K562 (cell line): Measurements from ENCODE around the gene ADCY4. TPM values are rescaled to one million over a fixed set of nuclear protein-coding genes. Genes with fewer than 3 reads are reported as not detected.

Experiments used
- ATAC-seq: fragments of 200-7000 bp; cut with Tn5 transposase; 3 replicates; pipeline ENCODE4 v1.9.1; 2020; ENCODE audit warnings: moderate library complexity
- BruUV-seq: library from RNA; stranded (reverse); fragments of 400-500 nt; replicated peaks from 2 replicates; lab custom pipeline; 2021; lab: Mats Ljungman, UMichigan
- CTCF ChIA-PET: fragments of 300-600 bp; formaldehyde crosslinking; extraction: SDS; loops from one replicate; lab custom pipeline; 2021; ENCODE audit warnings: low intra/inter-chr PET ratio; lab: Yijun Ruan, JAX
- POLR2A ChIA-PET: fragments of 300-600, 350-650 bp; sonication (Branson Sonifier 250); formaldehyde crosslinking; extraction: SDS; loops from one replicate; lab custom pipeline; 2021; ENCODE audit warnings: antibody characterized with exemption, inconsistent platforms; lab: Yijun Ruan, JAX
- DNase-seq, 4 experiments: peaks; one replicate each; pipeline versions ENCODE4 v3.0.0 to v3.0.0-alpha.2; 2011 to 2018; ENCODE audit warnings: low spot score in 3 of 4, mixed read lengths in 3 of 4; ENCODE audit errors: extremely low read depth in 1 of 4
- FAIRE-seq: peaks from 2 replicates; lab custom pipeline; 2011; peaks lifted over from hg19 to GRCh38; lab: Jason Lieb, UNC
- H2AFZ ChIP-seq: 2 replicates; pipeline ENCODE4 v1.6.0; 2011; ENCODE audit warnings: low read depth, low read length, control low read depth, inconsistent platforms
- H3K27ac ChIP-seq: fragments of 200-600 bp; 3 replicates; pipeline ENCODE4 v1.8.0; 2011; ENCODE audit warnings: low read depth, mild to moderate bottlenecking, control low read depth, inconsistent platforms, low read length, moderate library complexity, mixed read lengths; ENCODE audit errors: extremely low read depth
- H3K27me3 ChIP-seq, 2 experiments: fragments of 300-600 bp in 1 of 2; 2 replicates in 1 of 2; 3 replicates in 1 of 2; pipeline versions ENCODE4 v1.6.0 to v1.8.0; 2011; ENCODE audit warnings: inconsistent platforms in 2 of 2, low read length in 2 of 2, mild to moderate bottlenecking in 1 of 2, mixed read lengths in 1 of 2, moderate library complexity in 1 of 2; ENCODE audit not compliant: control insufficient read depth in 2 of 2, insufficient read depth in 2 of 2
- H3K36me3 ChIP-seq: fragments of 300-600 bp; 3 replicates; pipeline ENCODE4 v1.8.0; 2011; ENCODE audit warnings: mild to moderate bottlenecking, low read length, inconsistent platforms; ENCODE audit not compliant: control insufficient read depth, insufficient read depth
- H3K4me1 ChIP-seq, 2 experiments: fragments of 200-600 bp in 1 of 2; replicated peaks in 1 of 2; 2 replicates in 1 of 2; 3 replicates in 1 of 2; pipeline versions ENCODE4 v1.5.1 to v1.8.0; 2011; ENCODE audit warnings: inconsistent platforms in 2 of 2, low read length in 2 of 2, mild to moderate bottlenecking in 1 of 2, mixed read lengths in 1 of 2, moderate library complexity in 1 of 2; ENCODE audit not compliant: control insufficient read depth in 2 of 2, insufficient read depth in 2 of 2
- H3K4me2 ChIP-seq: 2 replicates; pipeline ENCODE4 v1.6.1; 2011; ENCODE audit warnings: low read length, control low read depth, inconsistent platforms, mixed read lengths; ENCODE audit not compliant: insufficient read depth
- H3K4me3 ChIP-seq: fragments of 200-600 bp; sonication (generic), shearing (Covaris generic); 2 replicates; pipeline ENCODE4 v1.5.1; 2016; ENCODE audit warnings: control low read depth, inconsistent platforms
- H3K79me2 ChIP-seq: fragments of 200-600 bp; 3 replicates; pipeline ENCODE4 v1.8.0; 2011; ENCODE audit warnings: low read length, inconsistent platforms; ENCODE audit not compliant: control insufficient read depth, insufficient read depth
- H3K9ac ChIP-seq, 2 experiments: 2 replicates each; pipeline versions ENCODE4 v1.6.0 to v1.6.1; 2011; ENCODE audit warnings: low read depth in 2 of 2, low read length in 2 of 2, control low read depth in 1 of 2, inconsistent platforms in 1 of 2, mild to moderate bottlenecking in 1 of 2, mixed read lengths in 1 of 2; ENCODE audit not compliant: insufficient read depth in 1 of 2
- H3K9me1 ChIP-seq: one replicate; pipeline ENCODE4 v1.6.0; 2011; ENCODE audit warnings: inconsistent platforms, mild to moderate bottlenecking, low read length, moderate library complexity; ENCODE audit not compliant: control insufficient read depth, insufficient read depth
- H3K9me3 ChIP-seq: replicated peaks from 2 replicates; pipeline ENCODE4 v1.5.1; 2011; ENCODE audit warnings: low read depth, low read length, inconsistent platforms; ENCODE audit not compliant: control insufficient read depth, insufficient read depth
- H4K20me1 ChIP-seq: replicated peaks from 2 replicates; pipeline ENCODE4 v1.6.1; 2011; ENCODE audit warnings: low read length, inconsistent platforms, mixed read lengths; ENCODE audit not compliant: control insufficient read depth, insufficient read depth
- BHLHE40 ChIP-seq: IDR thresholded peaks from 2 replicates; pipeline ENCODE4 v1.6.1; 2011; ENCODE audit warnings: low read length, improper control_type of control experiment
- CBX5 ChIP-seq: IDR thresholded peaks from 2 replicates; pipeline ENCODE4 v1.6.1; 2014; ENCODE audit warnings: low read depth, borderline replicate concordance
- FOSL1 ChIP-seq: fragments of 200-800 bp; sonication (Bioruptor generic); conservative IDR thresholded peaks from 2 replicates; pipeline ENCODE4 v1.6.1; 2016; ENCODE audit warnings: missing genetic modification characterization, missing compliant biosample characterization
- HNRNPH1 ChIP-seq: fragments of 200-400 bp; formaldehyde crosslinking; optimal IDR thresholded peaks from 2 replicates; pipeline ENCODE3; 2017; ENCODE audit warnings: low read depth, mild to moderate bottlenecking, low read length, moderate library complexity
- KAT7 ChIP-seq: sonication (generic); formaldehyde crosslinking; IDR thresholded peaks from 2 replicates; pipeline ENCODE4 v1.8.0; 2022; ENCODE audit warnings: missing genetic modification reagents, mild to moderate bottlenecking, borderline replicate concordance
- THAP7 ChIP-seq: fragments of 250-450 bp; sonication (Bioruptor Pico); IDR thresholded peaks from 2 replicates; pipeline ENCODE4 v1.5.0; 2021
- ZBTB2 ChIP-seq: fragments of 450-650 bp; IDR thresholded peaks from 2 replicates; pipeline ENCODE4 v1.6.1; 2016; ENCODE audit warnings: antibody characterized with exemption
- ZNF75A ChIP-seq: fragments of 450-650 bp; formaldehyde crosslinking; IDR thresholded peaks from 2 replicates; pipeline ENCODE4 v1.4.0; 2020; ENCODE audit warnings: mild to moderate bottlenecking
- WGBS: fragments of 100-300 bp; shearing (Covaris generic); methylation state at CpG from one replicate; pipeline ENCODE4 v1.1.6; 2016; ENCODE audit warnings: low coverage, mixed read lengths; ENCODE audit not compliant: insufficient coverage; ENCODE audit errors: missing lambda C conversion rate; 5-methylcytosine and 5-hydroxymethylcytosine counted together
- in situ Hi-C: fragments of 300-500 bp; cut with MboI; formaldehyde crosslinking; loops from 4 replicates; pipeline ENCODE4 v1.15.0; 2018; ENCODE audit warnings: inconsistent platforms, mixed read lengths
- intact Hi-C: fragments of 100-400 bp; cut with micrococcal nuclease; formaldehyde crosslinking; loops from 2 replicates; pipeline ENCODE4 v1.14.2; 2022
- polyA plus RNA-seq, 8 experiments: library from polyadenylated mRNA; depleted of rRNA in 4 of 8; stranded (reverse) in 5 of 8; unstranded in 3 of 8; fragments of >200 nt; fragmentation: Nextera tagmentation in 2 of 8; fragmentation: Illumina TruSeq in 1 of 8; extraction: Ambion mirVana in 2 of 8; extraction: Trizol in 1 of 8; gene quantifications; 2 replicates each; pipeline versions ENCODE4 v1.2.1 to v1.2.3, GENCODE V29; 2011 to 2014; ENCODE audit warnings: inconsistent platforms in 1 of 8, missing spikeins in 1 of 8
- total RNA-seq, 7 experiments: library from RNA; depleted of rRNA in 6 of 7; stranded (reverse); fragments of >200 nt in 6 of 7; fragmentation: Illumina TruSeq in 2 of 7; extraction: Trizol in 2 of 7; gene quantifications; 2 replicates each; pipeline versions ENCODE4 v1.2.1 to v1.2.3, GENCODE V29; 2011 to 2021; ENCODE audit warnings: low replicate concordance in 1 of 7
- TF ChIP-seq, protein P1 (sequence below): fragments of 450-650 bp; formaldehyde crosslinking; conservative IDR thresholded peaks from 2 replicates; pipeline ENCODE4 v1.4.0; 2022; ENCODE audit warnings: mild to moderate bottlenecking, missing genetic modification characterization
- TF ChIP-seq, protein P2 (sequence below): IDR thresholded peaks from 2 replicates; pipeline ENCODE4 v1.6.1; 2012; ENCODE audit warnings: low read depth, low read length, improper control_type of control experiment, borderline replicate concordance
- TF ChIP-seq, protein P3 (sequence below): fragments of 150-350 bp; conservative IDR thresholded peaks from 2 replicates; pipeline ENCODE4 v1.6.1; 2014; ENCODE audit warnings: low read length

ADCY4 gene
- total and polyA plus RNA-seq, 9 of the 15 experiments (the other 6 are each of a cell fraction or from before 2014, with no cell fraction given) = 0.04 to 0.31 (median 0.15) TPM; not detected in 2

- TF ChIP-seq, protein P1, sequence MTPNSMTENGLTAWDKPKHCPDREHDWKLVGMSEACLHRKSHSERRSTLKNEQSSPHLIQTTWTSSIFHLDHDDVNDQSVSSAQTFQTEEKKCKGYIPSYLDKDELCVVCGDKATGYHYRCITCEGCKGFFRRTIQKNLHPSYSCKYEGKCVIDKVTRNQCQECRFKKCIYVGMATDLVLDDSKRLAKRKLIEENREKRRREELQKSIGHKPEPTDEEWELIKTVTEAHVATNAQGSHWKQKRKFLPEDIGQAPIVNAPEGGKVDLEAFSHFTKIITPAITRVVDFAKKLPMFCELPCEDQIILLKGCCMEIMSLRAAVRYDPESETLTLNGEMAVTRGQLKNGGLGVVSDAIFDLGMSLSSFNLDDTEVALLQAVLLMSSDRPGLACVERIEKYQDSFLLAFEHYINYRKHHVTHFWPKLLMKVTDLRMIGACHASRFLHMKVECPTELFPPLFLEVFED = no peak
- TF ChIP-seq THAP7 = no peak
- no peak for TF ChIP-seq FOSL1 (tag)
Measured at GRCh38 chr14:24349742-24350141, 14.9 kb upstream of the ADCY4 start (continued).

DNA sequence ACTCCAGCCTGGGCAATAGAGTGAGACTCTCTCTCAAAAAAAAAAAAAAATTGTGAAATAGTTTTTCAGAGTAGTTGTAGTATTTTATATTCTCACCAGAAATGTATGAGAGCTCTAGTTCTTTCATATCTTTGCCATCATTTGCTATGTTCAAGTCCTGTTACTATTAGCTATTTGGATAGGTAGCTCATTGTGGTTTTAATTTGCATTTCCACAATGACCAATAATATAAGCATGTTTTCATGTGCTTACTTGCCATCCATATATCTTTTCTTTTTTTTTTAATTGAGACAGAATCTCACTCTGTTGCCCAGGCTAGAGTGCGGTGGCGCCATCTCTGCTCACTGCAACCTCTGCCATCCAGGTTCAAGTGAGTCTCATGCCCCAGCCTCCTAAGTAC is 13.3 kb upstream of the ADCY4 start:
- Histone ChIP-seq H3K79me2 (no peaks in the 10 kb centered on the region), H3K4me1 (peaks cover 0 to 10% of the 10 kb centered on the region in 2 experiments; a peak in 3 of 5 replicates), H3K9ac (no peak overlapping the region), H3K9me3 (no peaks in the 10 kb centered on the region), H3K9me1 (no peaks in the 10 kb centered on the region), H3K4me2 (no peak overlapping the region), H3K27me3 (no peaks in the 10 kb centered on the region; a peak in 1 of 5 replicates), H3K4me3 (no peak overlapping the region), H3K27ac (no peak overlapping the region), H2AFZ (no peak overlapping the region), H4K20me1 (no peaks in the 10 kb centered on the region), H3K36me3 (no peaks in the 10 kb centered on the region)
- WGBS = 93% methylated on average over 2 of the region's 2 CpGs
- no peak for DNase-seq
- no TSS peak for BruUV-seq
- in situ Hi-C loops (loop anchor here (25.0 kb wide), 1 partner anchor 339 kb away; no protein-coding TSS in a partner anchor), intact Hi-C loops (no loop called here)
- ATAC-seq = no peak
- POLR2A ChIA-PET = interaction anchor here (0.8 kb wide), 1 partner anchor 10 kb away, joined by 4 read pairs; no protein-coding TSS in a partner anchor
- CTCF ChIA-PET = no interaction called here
- no peak for FAIRE-seq
- TF ChIP-seq BHLHE40 (no peak), ZBTB2 (no peak), CBX5 (no peak), HNRNPH1 (no peak), ZNF75A (CRISPR knock-in tag) (no peak), KAT7 (CRISPR knock-in tag) (no peak)
- TF ChIP-seq, protein P2, sequence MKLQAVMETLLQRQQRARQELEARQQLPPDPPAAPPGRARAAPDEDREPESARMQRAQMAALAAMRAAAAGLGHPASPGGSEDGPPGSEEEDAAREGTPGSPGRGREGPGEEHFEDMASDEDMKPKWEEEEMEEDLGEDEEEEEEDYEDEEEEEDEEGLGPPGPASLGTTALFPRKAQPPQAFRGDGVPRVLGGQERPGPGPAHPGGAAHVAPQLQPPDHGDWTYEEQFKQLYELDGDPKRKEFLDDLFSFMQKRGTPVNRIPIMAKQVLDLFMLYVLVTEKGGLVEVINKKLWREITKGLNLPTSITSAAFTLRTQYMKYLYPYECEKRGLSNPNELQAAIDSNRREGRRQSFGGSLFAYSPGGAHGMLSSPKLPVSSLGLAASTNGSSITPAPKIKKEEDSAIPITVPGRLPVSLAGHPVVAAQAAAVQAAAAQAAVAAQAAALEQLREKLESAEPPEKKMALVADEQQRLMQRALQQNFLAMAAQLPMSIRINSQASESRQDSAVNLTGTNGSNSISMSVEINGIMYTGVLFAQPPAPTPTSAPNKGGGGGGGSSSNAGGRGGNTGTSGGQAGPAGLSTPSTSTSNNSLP = no peak
- TF ChIP-seq, protein P3, sequence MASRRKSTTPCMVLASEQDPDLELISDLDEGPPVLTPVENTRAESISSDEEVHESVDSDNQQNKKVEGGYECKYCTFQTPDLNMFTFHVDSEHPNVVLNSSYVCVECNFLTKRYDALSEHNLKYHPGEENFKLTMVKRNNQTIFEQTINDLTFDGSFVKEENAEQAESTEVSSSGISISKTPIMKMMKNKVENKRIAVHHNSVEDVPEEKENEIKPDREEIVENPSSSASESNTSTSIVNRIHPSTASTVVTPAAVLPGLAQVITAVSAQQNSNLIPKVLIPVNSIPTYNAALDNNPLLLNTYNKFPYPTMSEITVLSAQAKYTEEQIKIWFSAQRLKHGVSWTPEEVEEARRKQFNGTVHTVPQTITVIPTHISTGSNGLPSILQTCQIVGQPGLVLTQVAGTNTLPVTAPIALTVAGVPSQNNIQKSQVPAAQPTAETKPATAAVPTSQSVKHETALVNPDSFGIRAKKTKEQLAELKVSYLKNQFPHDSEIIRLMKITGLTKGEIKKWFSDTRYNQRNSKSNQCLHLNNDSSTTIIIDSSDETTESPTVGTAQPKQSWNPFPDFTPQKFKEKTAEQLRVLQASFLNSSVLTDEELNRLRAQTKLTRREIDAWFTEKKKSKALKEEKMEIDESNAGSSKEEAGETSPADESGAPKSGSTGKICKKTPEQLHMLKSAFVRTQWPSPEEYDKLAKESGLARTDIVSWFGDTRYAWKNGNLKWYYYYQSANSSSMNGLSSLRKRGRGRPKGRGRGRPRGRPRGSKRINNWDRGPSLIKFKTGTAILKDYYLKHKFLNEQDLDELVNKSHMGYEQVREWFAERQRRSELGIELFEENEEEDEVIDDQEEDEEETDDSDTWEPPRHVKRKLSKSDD = no peak
